ENCODE results near the gene TRAF3IP1. TPM values are rescaled to one million over a fixed set of nuclear protein-coding genes. Genes with fewer than 3 reads are reported as not detected.

Gene TRAF3IP1
- total and polyA plus RNA-seq, 2 donors (not counting 1 experiment from before 2014, with no cell fraction given): 1.4 to 15.5 TPM

DNA sequence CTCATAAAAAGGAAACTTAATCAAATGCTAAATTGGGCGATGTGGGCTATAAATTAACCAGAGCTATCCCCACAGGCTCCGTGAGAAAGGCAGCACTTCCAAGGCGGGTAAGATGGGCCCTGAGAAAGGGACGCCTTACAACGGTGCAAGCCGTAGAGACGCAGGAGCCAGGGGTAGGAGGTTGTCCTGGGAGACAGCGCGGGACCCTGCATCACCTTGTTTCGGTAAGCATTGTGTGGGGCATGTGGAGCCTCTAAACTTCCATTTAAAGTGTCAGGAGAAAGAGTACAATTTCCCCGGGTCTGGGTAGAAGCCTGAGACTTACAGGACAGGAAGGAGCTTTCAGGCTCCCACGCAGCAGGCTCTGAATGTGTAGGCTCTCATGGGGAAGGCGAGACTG, 30.7 kb upstream of the TRAF3IP1 start:
- WGBS (ENCODE audit: insufficient coverage): 49% methylated on average over 12 of the region's 13 CpGs
- H3K36me3 ChIP-seq (replicated peaks in 1 of 2; ENCODE audit: control extremely low read depth in 1 of 2, control insufficient read depth in 1 of 2, extremely low read depth in 1 of 2, insufficient read depth in 2 of 2, low read length in 1 of 2): no peaks in the 10 kb centered on the region
- H3K9me3 ChIP-seq (ENCODE audit: control extremely low read depth in 1 of 3, control insufficient read depth in 2 of 3, insufficient read depth in 1 of 3, low read length in 2 of 3): no peaks in the 10 kb centered on the region
- peaks cover 11% of the 10 kb centered on the region for H4K20me1 ChIP-seq (ENCODE audit: control insufficient read depth, insufficient read depth, low read length, poor library complexity, severe bottlenecking)
- peak overlapping the region; percentile 90 for H3K4me2 ChIP-seq (replicated peaks; ENCODE audit: low read depth, low read length, poor library complexity, severe bottlenecking)
- CTCF ChIA-PET: interaction anchor here (1.1 kb wide), 1 partner anchor 26 kb away, joined by 8 read pairs; no protein-coding TSS in a partner anchor
- peak; percentile 32 for DNase-seq
- peak overlapping the region; percentile 98 for H3K27ac Mint-ChIP-seq
- H3K4me1 ChIP-seq (ENCODE audit: control insufficient read depth in 2 of 2, insufficient read depth in 2 of 2, low read length in 2 of 2): peaks cover 17 to 26% of the 10 kb centered on the region in 2 donors
- H3K27me3 Mint-ChIP-seq: no peaks in the 10 kb centered on the region
- no peaks in the 10 kb centered on the region for H3K9me3 Mint-ChIP-seq (ENCODE audit: insufficient read depth)
- POLR2A ChIA-PET: interaction anchor here (0.6 kb wide), 1 partner anchor 30 kb away, joined by 5 read pairs; no protein-coding TSS in a partner anchor
- ATAC-seq (ENCODE audit: low read depth): no peak
- peak overlapping the region; percentile 92 for H2AFZ ChIP-seq (ENCODE audit: insufficient read depth, low read depth, low read length, poor library complexity, severe bottlenecking)
- TF ChIP-seq, protein P1, sequence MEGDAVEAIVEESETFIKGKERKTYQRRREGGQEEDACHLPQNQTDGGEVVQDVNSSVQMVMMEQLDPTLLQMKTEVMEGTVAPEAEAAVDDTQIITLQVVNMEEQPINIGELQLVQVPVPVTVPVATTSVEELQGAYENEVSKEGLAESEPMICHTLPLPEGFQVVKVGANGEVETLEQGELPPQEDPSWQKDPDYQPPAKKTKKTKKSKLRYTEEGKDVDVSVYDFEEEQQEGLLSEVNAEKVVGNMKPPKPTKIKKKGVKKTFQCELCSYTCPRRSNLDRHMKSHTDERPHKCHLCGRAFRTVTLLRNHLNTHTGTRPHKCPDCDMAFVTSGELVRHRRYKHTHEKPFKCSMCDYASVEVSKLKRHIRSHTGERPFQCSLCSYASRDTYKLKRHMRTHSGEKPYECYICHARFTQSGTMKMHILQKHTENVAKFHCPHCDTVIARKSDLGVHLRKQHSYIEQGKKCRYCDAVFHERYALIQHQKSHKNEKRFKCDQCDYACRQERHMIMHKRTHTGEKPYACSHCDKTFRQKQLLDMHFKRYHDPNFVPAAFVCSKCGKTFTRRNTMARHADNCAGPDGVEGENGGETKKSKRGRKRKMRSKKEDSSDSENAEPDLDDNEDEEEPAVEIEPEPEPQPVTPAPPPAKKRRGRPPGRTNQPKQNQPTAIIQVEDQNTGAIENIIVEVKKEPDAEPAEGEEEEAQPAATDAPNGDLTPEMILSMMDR (IDR thresholded peaks at IDR 0.05): no peak
- TF ChIP-seq EZH2 (IDR thresholded peaks at IDR 0.05; ENCODE audit: borderline replicate concordance, insufficient read depth, low read depth, low read length, poor library complexity, severe bottlenecking): no peak
- H3K4me3 Mint-ChIP-seq: peak overlapping the region; percentile 97
- H3K27ac ChIP-seq (ENCODE audit: low read length in 2 of 2): peak overlapping the region; percentile 76 to 93
- peaks cover 0 to 2% (median 0%) of the 10 kb centered on the region in 4 experiments for H3K27me3 ChIP-seq (replicated peaks in 1 of 4; ENCODE audit: control extremely low read depth in 1 of 4, control insufficient read depth in 3 of 4, insufficient read depth in 4 of 4, low read length in 3 of 4)
- H3K4me1 Mint-ChIP-seq: peaks cover 36% of the 10 kb centered on the region
- peak overlapping the region; percentile 84 for H3K9ac ChIP-seq (ENCODE audit: low read length)
- intact Hi-C loops (cut with micrococcal nuclease): loop anchor here (1.0 to 10.0 kb wide), 6 partner anchors 31 to 615 kb away; partner anchors contain the start of genes HES6, ILKAP and TRAF3IP1
- peak overlapping the region; percentile 51 to 89 (median 87) for H3K4me3 ChIP-seq (ENCODE audit: control extremely low read depth in 1 of 5, extremely low read depth in 1 of 5, insufficient read depth in 1 of 5, low read depth in 2 of 5, low read length in 4 of 5)
- peaks cover 36% of the 10 kb centered on the region for H3K79me2 ChIP-seq (ENCODE audit: control insufficient read depth, insufficient read depth, low read length)

DNA sequence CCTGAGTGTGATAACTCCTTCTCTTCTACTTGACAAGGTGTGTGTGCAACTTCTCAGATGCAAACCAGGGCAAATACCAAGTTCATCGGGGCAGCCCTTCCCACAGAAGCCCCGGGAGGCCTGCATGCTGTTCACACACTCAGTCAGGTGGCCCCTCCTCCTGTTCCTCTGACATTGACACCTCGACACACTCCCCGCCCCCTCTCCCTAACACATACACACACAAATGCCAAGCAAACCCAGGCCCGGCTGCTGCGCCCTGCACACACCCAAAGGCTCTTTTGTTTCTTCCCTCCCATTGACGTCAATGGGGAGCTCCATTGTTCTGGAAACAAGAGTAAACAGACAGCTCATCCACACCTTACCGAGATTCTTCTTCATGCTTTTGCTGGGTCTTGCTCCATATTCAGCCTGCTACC, 30.2 kb upstream of the TRAF3IP1 start:
- Histone ChIP-seq H3K79me2 (ENCODE audit: control insufficient read depth, insufficient read depth, low read length) (peaks cover 32% of the 10 kb centered on the region), H3K9ac (ENCODE audit: low read length) (no peak overlapping the region), H3K36me3 (replicated peaks in 1 of 2; ENCODE audit: control extremely low read depth in 1 of 2, control insufficient read depth in 1 of 2, extremely low read depth in 1 of 2, insufficient read depth in 2 of 2, low read length in 1 of 2) (no peaks in the 10 kb centered on the region), H3K9me3 (ENCODE audit: control extremely low read depth in 1 of 3, control insufficient read depth in 2 of 3, insufficient read depth in 1 of 3, low read length in 2 of 3) (no peaks in the 10 kb centered on the region), H2AFZ (ENCODE audit: insufficient read depth, low read depth, low read length, poor library complexity, severe bottlenecking) (peak overlapping the region; percentile 92), H3K27me3 (replicated peaks in 1 of 4; ENCODE audit: control extremely low read depth in 1 of 4, control insufficient read depth in 3 of 4, insufficient read depth in 4 of 4, low read length in 3 of 4) (peaks cover 0 to 2% (median 0%) of the 10 kb centered on the region in 4 experiments), H4K20me1 (ENCODE audit: control insufficient read depth, insufficient read depth, low read length, poor library complexity, severe bottlenecking) (peaks cover 11% of the 10 kb centered on the region), H3K4me3 (ENCODE audit: control extremely low read depth in 1 of 5, extremely low read depth in 1 of 5, insufficient read depth in 1 of 5, low read depth in 2 of 5, low read length in 4 of 5) (no peak overlapping the region), H3K4me2 (replicated peaks; ENCODE audit: low read depth, low read length, poor library complexity, severe bottlenecking) (peak overlapping the region; percentile 90), H3K4me1 (ENCODE audit: control insufficient read depth in 2 of 2, insufficient read depth in 2 of 2, low read length in 2 of 2) (peaks cover 17 to 26% of the 10 kb centered on the region in 2 donors), H3K27ac (ENCODE audit: low read length in 2 of 2) (no peak overlapping the region)
- Mint-ChIP-seq H3K27ac (peak overlapping the region; percentile 98), H3K9me3 (ENCODE audit: insufficient read depth) (no peaks in the 10 kb centered on the region), H3K27me3 (no peaks in the 10 kb centered on the region), H3K4me1 (peaks cover 34% of the 10 kb centered on the region), H3K4me3 (peak overlapping the region; percentile 97)
- no peak for TF ChIP-seq EZH2 (IDR thresholded peaks at IDR 0.05; ENCODE audit: borderline replicate concordance, insufficient read depth, low read depth, low read length, poor library complexity, severe bottlenecking)
- TF ChIP-seq, protein P1 (IDR thresholded peaks at IDR 0.05): no peak
- no peak for ATAC-seq (ENCODE audit: low read depth)
- ChIA-PET POLR2A (no interaction called here), CTCF (no interaction called here)
- no peak for DNase-seq
- intact Hi-C loops (cut with micrococcal nuclease): no loop called here
- 58% methylated on average over 7 of the region's 8 CpGs for WGBS (ENCODE audit: insufficient coverage)

Measured in B cell (primary cell).